GM21390 (cell line): ENCODE data around the gene SSBP3.

Experiments
- ATAC-seq: cut with Tn5 transposase; IDR thresholded peaks from one replicate; pipeline ENCODE4 v1.9.1; 2021; ENCODE audit not compliant: unreplicated experiment

Gene SSBP3

GRCh38 chr1:54410359-54410758 is 4.2 kb upstream of the SSBP3 start:
- ATAC-seq = no peak

DNA sequence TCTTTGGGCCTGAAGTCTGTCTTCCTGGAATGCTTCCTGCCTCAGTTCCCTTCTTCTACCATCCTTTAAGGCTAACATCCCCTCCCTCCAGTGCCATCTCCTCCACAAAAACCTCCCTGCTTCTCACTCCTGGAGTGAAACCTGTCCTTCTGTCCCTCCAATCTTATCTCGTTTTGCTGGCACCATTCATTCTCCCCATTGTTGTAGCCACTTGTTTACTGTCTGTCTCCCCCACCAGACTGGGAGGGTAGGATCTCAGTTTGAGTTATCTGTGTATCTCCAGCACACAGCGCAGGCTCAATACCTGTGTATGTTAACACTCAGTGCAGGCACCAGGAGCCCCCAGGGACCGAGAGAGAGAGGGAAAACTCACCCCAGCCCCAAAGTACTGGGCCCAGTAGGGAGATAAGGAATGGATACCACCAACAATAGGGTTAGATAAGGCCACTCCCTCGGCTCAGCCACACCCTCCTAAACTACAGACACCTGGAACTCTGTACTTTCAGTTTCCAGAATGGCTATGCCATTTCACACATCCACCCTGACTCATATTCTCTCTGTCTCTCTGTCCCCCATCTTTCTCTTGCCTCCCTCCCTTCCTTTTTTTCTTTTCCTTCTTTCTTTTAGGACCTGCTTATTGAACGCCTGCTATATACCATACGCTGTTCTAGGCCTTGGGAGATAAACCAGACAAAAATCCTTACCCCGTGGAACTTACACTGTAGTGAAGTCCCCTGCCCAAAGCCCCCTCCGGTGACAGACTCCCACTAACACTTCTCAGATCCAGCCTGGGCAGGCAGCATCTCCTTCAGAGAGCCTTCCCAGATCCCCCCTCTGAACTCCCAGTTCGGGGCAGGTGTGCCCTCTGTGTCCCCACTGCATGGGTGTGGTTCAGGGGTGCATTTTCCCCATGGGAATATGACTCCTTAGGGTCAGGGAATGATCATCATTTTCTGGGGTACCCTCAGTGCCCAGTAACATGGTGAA is 3.3 kb upstream of the SSBP3 start:
- peak; percentile 39 for ATAC-seq

GRCh38 chr1:54408147-54409066 is 2.2 kb upstream of the SSBP3 start:
- ATAC-seq = no peak

GRCh38 chr1:54407404-54408146 is 1.4 kb upstream of the SSBP3 start:
- ATAC-seq = no peak

- ATAC-seq = no peak
Measured at GRCh38 chr1:54407154-54407403, 885 bp upstream of the SSBP3 start.

GRCh38 chr1:54405898-54406293 is 298 bp downstream of the SSBP3 start:
- ATAC-seq = peak; percentile 0

DNA sequence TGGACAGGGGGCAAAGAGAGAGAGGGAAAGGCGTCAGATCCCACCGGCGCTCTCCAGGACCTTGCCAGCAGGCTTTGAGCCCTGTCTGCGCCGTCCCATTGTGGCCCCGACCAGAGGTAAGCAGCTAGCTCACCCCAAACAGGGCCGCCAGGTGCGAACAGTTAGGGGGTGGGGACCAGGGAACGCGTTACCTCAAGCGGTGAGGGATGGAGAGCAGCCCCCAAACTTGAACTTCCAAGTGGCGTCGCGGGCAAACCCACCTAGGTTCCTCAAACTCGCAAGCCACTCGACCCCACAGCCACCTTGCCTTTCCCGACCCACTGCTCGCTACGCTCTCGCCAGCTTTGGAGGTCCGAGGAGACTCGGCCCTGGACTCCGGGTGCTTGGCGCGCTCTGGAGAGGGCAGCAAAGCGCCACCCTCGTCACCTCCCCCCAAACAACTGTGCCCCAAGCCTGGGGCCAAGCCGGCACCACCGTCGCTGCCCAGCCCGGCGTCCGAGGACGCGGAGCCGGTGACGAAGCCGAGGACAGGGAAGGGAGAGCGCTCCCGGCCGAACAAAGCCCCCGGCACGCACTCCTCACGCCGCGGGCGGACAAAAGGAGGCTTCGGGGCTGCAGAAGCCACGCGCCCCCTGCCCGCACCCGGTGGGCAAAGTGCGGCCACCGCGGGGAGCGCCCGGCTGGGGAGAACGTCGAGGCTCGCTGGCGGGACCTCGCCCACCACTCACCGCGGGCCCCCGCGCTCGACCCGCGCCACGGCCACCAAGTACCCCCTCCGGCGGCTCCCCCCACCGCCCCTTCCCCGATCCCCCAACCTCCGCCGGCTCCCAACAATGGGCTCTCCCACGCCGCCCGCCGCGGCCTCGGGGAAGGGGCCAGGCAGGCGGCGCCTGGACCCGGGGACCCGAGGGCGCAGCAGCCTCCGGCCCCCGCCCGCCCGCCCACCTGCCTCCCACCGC is 976 bp downstream of the SSBP3 start:
- no peak for ATAC-seq

GRCh38 chr1:54404263-54404662 is 1.9 kb downstream of the SSBP3 start:
- ATAC-seq = no peak

- ATAC-seq = no peak
Measured at GRCh38 chr1:54403808-54404261, 2.4 kb downstream of the SSBP3 start.

- ATAC-seq = no peak
Measured at GRCh38 chr1:54403405-54403804, 2.8 kb downstream of the SSBP3 start.

DNA sequence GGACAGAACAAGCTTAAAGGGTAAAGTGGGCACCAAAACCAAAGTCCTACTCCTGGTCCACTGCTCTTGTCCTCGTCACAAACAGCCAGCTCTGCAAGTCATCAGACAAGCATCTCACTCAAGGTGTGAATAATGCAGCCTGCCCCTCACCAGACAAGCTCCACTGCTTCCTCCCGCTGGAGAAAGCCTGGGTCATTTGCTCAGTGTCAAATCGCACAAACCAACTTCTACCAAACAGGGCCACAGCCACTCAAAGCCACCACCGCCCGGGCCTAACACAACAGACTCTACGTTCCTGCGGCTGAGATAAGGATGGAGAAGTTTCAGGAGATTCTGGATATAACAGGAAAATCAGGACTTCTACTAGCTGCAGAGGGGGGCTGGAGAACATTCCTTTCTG is 3.3 kb downstream of the SSBP3 start:
- ATAC-seq = no peak

- ATAC-seq = no peak
Measured at GRCh38 chr1:54401799-54402198, 4.4 kb downstream of the SSBP3 start.

- ATAC-seq = no peak
Measured at GRCh38 chr1:54400329-54400728, 5.9 kb downstream of the SSBP3 start.

GRCh38 chr1:54399765-54400164 is 6.4 kb downstream of the SSBP3 start:
- ATAC-seq = no peak

GRCh38 chr1:54398963-54399528 is 7.1 kb downstream of the SSBP3 start:
- no peak for ATAC-seq

- ATAC-seq = no peak
Measured at GRCh38 chr1:54397980-54398379, 8.2 kb downstream of the SSBP3 start.

GRCh38 chr1:54397090-54397591 is 9.1 kb downstream of the SSBP3 start:
- ATAC-seq = no peak

GRCh38 chr1:54396261-54396933 is 9.8 kb downstream of the SSBP3 start:
- ATAC-seq = no peak
